Ovary (tissue), 3 donors: ENCODE measurements around the gene NBPF11.
"Not testable (repeated sequence)": the region's sequence is repeated elsewhere in the genome, so short reads cannot be mapped to it uniquely, and the experiment has no call there.

Experiments
- CTCF ChIP-seq, 3 donors: fragments of 450-650 bp in 2 of 3; fragments of 200-600 bp in 1 of 3; IDR thresholded peaks; one replicate each; pipeline versions ENCODE4 v1.5.1 to v1.8.0; 2016 to 2022; ENCODE audit warnings: antibody characterized with exemption in 3 of 3, mild to moderate bottlenecking in 1 of 3
- EP300 ChIP-seq: sonication (generic); formaldehyde crosslinking; IDR thresholded peaks from one replicate; pipeline ENCODE4 v1.6.1; 2017; ENCODE audit warnings: antibody characterized with exemption
- POLR2A ChIP-seq: fragments of 450-650 bp; IDR thresholded peaks from one replicate; pipeline ENCODE4 v1.6.1; 2017; ENCODE audit warnings: antibody characterized with exemption, mild to moderate bottlenecking, moderate library complexity
- donor health status: DM: no; HTN: no; CAD: no.

DNA sequence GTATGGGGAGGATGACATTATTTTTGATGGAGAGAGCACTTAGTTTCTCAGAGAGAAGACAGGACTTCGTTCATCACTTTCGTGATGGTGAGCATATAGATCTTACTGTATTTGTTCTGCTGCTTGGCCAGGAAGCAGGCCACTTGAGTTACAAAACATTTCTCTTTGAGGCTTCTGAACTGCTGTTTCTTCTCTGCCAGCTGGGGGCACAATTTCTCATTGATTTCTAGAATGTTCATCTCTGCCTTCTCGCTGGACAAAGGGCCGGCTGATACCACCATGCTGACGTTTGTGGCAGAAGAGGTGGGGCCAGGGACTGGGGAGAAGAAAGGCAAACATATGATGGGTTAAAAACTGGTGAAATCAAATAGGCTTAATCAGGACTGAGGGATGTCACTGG, 31.7 kb downstream of the NBPF11 start:
- TF ChIP-seq CTCF (IDR thresholded peaks at IDR 0.05); POLR2A; EP300: not testable (repeated sequence)
